GM19397 (cell line): Measurements from ENCODE around the gene DNAJC22.

ENCODE experiments used
- ATAC-seq: cut with Tn5 transposase; IDR thresholded peaks from one replicate; pipeline ENCODE4 v1.9.1; 2021; ENCODE audit warnings: mild to moderate bottlenecking, moderate library complexity; ENCODE audit not compliant: unreplicated experiment

The DNAJC22 gene

DNA sequence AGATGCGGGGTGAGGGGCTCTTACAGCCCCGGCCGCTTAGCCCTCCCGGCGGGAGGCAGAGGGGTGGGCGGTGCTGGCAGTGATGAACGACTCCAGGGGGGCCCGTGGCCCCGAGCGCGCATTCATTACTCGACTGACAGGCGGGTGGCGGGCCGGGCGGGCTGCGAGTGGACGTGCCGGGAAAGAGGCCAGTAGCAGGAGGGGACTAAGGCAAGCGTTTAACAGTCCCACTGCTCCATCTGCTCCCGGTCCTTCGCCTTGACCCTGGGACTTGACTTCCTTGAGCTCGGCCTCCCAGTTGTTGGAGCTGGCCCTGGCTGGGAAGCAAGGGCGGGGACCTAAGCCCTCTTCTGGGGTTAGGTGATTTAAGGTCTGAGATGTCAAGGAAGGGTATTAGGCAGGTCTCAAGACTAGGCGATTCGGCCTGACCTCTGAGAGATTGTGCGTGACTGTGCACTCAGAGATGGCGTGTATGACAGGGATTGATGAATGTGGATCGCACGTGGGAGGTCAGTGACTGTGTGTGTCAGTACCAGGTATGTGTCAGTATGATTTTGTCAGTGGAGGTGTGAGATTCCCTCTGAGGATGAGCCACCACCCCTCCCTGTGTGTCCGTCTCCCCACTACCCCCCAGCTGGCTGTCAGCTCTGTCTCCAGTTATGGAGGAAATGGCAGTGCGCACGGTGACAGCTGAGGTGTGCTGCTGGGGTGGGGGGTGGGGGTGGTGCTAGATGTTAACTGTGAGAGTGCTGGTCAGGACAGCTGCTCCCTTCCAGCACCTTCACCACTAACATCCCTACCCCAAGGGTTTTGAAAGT lies 3.6 kb upstream of the DNAJC22 start:
- ATAC-seq: no peak

GRCh38 chr12:49344486-49345050 lies 2.1 kb upstream of the DNAJC22 start:
- ATAC-seq: no peak

GRCh38 chr12:49345051-49345824 lies 1.4 kb upstream of the DNAJC22 start:
- no peak for ATAC-seq

DNA sequence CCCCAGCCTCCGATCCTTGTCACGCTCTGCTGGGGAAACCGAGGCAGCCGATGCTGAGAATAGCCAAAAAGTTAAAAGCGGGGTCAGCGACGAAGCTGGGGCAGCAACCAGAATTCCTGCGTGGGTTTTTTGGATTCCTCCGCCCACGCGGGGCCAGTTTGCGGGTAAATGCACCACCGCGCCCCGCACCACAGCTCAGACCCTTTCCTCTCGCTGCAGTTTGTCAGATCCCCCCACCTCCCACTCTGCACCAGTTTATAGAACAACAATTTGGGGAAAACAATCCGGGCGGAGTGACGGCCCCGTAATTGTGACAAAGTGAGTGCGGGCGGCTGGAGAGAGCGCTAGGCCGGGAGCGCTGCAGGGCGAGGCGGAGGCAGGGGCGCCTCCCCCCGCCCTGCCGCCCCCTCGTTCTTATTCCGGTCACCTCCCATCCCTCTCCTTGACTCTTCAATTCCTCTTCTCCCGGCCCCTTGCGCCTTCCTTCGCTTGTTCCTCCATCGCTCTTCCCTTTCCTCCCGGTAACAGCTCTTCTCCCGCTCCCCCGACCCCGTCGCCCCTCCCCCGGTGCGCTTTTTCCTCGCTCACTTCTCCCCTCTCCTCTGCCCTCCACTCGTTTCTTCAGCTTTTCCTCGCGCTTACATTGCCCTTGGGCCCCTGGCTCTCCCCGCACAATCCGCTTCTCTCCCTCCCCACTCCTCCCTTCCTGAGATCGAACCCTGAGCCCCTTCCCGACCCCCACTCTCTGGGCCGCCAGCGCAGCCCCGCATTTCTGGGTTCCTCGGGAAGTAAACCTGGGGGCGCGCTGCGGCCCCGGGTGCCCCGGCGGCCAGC lies 646 bp upstream of the DNAJC22 start:
- ATAC-seq: no peak

DNA sequence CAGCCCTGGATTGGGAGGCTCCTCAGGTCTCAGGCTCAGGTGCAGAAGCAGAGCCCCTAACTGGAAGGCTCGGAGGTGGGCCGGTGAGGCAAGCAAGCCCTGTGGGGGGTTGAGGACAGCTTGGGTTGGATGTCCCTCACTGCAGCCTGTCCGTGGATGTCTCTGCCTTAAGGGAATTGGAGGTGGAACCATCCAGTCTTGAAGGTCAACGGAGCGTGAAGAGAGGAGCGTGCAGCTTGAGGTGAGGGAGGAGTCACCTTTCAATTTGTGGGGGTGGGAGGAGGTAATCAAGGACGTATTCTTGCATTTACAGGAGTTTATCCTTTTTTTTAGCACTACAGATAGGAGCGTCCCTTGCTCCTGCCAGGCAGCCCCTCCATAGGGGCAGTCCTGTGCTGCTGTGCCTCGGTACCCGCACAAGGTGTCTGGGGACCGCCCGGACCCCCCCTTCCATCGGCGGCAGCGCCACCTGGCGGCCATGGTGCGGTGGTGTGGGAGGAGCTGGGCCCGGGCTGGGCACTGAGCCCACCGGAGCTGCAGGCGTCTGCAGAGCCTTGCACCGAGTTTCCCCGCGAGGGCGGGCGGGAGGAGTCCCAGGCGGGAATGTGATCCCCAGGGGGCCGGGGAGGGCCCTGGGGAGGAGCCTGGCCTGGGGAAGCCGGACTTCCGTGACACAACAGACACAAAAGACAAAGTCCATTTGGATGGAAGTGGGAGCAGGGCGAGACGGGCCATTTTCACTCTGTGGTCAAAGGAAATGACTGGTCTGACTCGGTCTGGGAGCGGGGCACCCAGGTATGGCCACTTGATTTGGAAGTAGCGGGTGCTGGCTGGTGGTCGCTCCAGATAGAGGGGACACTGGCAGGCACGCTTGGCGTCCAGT lies 864 bp downstream of the DNAJC22 start:
- ATAC-seq: peak; percentile 45

GRCh38 chr12:49348781-49349180 lies 2.1 kb downstream of the DNAJC22 start:
- no peak for ATAC-seq

DNA sequence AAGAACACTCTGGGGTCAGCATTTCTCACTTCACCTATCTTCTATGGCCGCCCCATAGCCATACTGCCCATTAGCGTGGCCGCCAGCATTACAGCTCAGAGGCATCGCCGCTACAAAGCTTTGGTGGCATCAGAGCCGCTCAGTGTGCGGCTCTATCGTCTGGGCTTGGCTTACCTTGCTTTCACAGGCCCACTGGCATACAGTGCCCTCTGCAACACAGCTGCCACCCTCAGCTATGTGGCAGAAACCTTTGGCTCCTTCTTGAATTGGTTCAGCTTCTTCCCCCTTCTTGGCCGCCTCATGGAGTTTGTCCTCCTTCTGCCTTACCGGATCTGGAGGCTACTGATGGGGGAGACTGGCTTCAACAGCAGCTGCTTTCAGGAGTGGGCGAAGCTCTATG lies 2.6 kb downstream of the DNAJC22 start:
- ATAC-seq: no peak

- ATAC-seq: no peak
These were observed 5.7 kb downstream of the DNAJC22 start for GRCh38 chr12:49352351-49352750.

DNA sequence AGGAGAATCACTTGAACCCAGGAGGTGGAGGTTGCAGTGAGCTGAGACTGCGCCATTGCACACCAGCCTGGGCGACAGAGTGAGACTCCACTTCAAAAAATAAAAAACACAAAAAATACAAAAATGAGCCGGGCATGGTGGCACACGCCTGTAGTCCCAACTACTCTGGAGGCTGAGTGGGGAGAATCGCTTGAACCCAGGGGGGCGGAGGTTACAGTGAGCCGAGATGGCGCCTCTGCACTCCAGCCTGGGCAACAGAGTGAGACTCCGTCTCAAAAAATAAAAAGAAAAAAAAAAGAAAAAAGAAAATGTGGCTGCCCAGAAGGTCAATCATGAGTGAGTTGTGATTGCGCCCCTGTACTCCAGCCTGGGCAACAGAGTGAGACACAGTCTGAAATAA lies 9.2 kb downstream of the DNAJC22 start:
- ATAC-seq: no peak

- ATAC-seq: no peak
These were observed 10.5 kb downstream of the DNAJC22 start for GRCh38 chr12:49357103-49357678.

DNA sequence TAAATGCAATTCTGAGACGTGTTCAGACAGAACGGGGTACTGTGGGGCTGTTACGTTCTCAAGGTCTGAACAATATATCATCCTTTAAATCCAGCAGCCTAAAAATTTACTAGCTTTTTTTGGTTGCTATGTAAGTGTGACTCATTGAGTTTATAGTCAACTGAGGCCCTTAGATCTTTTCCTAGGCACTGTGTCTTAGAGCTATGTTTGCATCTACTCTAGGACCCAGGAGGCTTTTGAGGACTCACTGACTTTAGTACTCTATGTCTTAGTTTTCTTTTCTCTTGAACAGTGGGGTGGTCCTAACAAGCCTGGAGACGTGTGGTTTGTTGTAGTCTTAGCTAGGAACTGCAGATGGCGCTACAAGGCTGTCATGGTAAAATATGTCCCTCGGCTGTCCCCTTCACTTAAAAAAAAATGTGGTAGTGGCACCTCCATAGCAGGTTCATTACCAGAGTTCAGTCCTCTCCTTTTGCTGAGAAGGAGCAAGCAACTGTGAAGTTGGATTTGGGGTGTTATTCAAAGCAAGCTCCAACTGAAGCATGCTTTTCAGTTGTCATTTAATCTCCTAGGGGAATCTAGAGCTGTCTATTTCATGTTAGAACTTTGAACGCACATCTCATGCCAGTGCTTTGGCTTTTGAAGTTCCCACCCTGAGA lies 11.9 kb downstream of the DNAJC22 start:
- ATAC-seq: no peak

- ATAC-seq: no peak
These were observed 13.0 kb downstream of the DNAJC22 start for GRCh38 chr12:49359671-49360070.

DNA sequence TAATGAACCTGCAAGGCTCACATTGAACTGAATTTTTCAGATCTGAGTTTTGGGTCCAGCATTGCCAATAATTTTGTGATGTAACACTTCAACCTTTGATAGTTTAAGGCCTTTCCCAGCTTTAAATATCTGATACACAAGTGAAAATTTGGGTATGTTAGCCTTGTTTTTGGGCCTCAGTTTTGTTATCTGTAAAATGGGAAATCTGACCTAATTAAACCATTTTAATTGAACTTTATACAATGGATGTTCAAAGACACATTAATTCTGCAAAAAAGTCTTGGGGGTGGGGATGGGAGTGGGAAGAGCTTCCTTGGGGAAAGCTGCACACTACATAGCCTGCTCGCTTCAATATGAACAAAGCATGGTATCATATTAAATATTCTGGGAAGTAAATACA lies 15.4 kb downstream of the DNAJC22 start:
- no peak for ATAC-seq

- ATAC-seq: no peak
These were observed 18.3 kb downstream of the DNAJC22 start for GRCh38 chr12:49364989-49365388.

DNA sequence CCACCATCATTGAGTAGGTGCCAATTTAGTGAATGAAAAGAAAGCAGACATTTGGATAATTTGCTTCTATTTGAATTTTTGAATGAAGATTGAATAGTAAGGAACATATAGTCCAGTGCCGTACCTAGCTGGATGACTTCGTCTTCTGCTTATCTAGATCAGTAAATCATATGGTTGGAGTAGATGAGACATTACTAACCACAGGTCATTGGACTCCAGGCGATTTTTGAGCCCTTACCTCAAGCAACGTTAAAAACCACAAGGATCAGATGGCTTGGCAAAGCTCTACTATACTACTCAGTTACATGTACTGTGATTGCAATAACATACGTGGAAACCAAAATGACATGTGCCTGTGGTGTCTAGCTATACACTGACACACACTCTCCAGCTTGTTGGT lies 18.9 kb downstream of the DNAJC22 start:
- no peak for ATAC-seq

DNA sequence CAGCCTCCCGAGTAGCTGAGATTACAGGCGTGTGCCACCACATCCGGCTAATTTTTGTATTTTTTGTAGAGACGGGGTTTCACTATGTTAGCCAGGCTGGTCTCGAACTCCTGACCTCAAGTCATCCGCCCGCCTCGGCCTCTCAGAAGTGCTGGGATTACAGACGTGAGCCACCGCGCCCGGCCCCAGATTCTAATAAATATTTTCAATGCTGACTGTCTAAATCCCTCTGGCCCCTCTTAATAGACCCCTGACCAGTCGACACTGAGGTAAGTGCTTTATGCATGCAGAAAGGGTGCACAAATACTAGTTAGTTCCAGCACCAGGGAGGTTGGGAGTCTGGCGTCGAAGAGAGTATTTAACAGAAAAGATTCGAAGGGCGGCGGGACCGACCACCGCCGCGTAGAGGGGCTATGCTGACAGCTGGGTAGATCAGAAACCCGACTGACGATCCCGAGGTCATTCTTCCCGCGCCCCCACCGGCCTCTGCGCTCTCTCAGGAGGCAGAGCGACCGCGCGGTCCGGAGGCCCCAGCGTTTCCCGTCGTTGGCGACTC lies 19.5 kb downstream of the DNAJC22 start:
- ATAC-seq: no peak

DNA sequence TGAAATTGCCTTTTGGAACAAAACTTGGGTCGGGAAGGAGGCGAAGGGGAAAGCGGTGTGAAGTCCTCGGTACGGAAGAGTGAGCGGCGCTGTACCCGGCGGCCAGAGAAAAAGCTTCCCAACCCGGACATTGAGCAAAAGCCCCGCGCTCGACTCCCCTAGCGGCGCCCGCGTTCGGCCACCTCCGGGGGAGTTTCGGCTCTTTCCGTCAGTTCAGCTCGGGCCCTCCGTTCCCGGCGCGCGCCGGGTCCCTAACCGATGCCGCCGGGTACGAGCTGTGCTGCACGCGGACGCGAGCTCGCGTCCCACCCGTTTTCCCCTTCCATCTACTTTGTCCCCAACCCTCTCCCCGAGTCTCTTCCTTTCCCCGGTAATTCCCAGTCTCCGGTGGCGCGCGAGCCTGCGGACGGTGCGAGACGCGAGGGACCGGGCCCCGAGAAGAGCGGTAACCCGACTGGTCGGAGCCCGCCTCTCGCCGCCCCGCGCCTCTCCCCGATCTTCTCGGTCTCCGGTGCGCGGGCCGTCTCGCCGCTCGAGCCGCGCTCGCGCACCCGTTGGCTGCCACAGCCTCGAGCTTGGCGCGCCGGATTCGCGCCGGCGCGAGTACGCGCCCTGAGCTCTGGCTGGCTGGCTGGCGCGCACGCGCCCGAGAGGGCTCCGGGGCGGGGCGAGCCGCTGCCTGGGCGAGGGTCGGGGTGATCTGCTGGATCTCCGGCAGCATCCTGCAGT lies 20.1 kb downstream of the DNAJC22 start:
- peak; percentile 73 for ATAC-seq
